Vagina (tissue), 2 donors: ENCODE measurements around the gene DUSP16.

Source experiments
- POLR2A ChIP-seq, 2 donors: fragments of 450-650 bp; IDR thresholded peaks; one replicate each; pipeline ENCODE4 v1.6.1; 2017; ENCODE audit warnings: antibody characterized with exemption in 2 of 2, mild to moderate bottlenecking in 2 of 2, moderate library complexity in 2 of 2
- TF ChIP-seq, protein P1 (sequence below), 3 experiments: fragments of 450-650 bp in 2 of 3; fragments of 200-600 bp in 1 of 3; sonication (generic) in 1 of 3; IDR thresholded peaks; one replicate each; pipeline ENCODE4 v1.5.1; 2017 to 2019; ENCODE audit warnings: antibody characterized with exemption in 3 of 3, mild to moderate bottlenecking in 2 of 3, moderate library complexity in 2 of 3

DNA sequence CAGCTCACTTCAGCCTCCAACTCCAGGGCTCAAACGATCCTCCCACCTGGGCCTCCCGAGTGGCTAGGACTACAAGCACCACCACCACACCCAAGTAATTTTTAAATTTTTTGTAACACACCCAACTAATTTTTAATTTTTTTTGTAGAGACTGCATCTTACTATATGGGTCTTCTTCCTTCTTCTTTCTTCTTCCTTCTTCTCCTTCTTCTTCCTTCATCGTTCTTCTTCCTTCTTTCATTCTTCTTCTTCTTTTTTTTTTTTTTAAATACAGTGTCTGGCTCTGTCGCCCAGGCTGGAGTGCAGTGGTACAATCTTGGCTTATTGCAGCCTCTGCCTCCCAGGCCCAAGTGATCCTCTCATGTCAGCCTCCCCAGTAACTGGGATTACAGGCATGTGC lies 48.0 kb upstream of the DUSP16 start:
- TF ChIP-seq, protein P1, sequence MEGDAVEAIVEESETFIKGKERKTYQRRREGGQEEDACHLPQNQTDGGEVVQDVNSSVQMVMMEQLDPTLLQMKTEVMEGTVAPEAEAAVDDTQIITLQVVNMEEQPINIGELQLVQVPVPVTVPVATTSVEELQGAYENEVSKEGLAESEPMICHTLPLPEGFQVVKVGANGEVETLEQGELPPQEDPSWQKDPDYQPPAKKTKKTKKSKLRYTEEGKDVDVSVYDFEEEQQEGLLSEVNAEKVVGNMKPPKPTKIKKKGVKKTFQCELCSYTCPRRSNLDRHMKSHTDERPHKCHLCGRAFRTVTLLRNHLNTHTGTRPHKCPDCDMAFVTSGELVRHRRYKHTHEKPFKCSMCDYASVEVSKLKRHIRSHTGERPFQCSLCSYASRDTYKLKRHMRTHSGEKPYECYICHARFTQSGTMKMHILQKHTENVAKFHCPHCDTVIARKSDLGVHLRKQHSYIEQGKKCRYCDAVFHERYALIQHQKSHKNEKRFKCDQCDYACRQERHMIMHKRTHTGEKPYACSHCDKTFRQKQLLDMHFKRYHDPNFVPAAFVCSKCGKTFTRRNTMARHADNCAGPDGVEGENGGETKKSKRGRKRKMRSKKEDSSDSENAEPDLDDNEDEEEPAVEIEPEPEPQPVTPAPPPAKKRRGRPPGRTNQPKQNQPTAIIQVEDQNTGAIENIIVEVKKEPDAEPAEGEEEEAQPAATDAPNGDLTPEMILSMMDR (IDR thresholded peaks at IDR 0.05): no peak
- TF ChIP-seq POLR2A (IDR thresholded peaks at IDR 0.05): no peak
